Heart right ventricle (tissue), 16 donors: ENCODE results near the gene COPS4. TPM values are rescaled to one million over a fixed set of nuclear protein-coding genes. Genes with fewer than 3 reads are reported as not detected.
"Not testable (repeated sequence)": the region's sequence is repeated elsewhere in the genome, so short reads cannot be mapped to it uniquely, and the experiment has no call there.

Source experiments
- ATAC-seq, 8 donors: fragments of 200-7000 bp; cut with Tn5 transposase; one replicate each; pipeline ENCODE4 v1.9.1; 2020; ENCODE audit warnings: mild to moderate bottlenecking in 8 of 8, moderate library complexity in 8 of 8, moderate number of reproducible peaks in 1 of 8
- DNase-seq, 2 donors: peaks; one replicate each; pipeline ENCODE4 v3.0.0-alpha.2; 2020
- H3K27ac ChIP-seq, 10 donors: fragments of 200-600 bp; sonication (generic) in 2 of 10; one replicate each; pipeline versions ENCODE4 v1.5.0 to v1.8.0; 2020 to 2022; ENCODE audit warnings: mild to moderate bottlenecking in 3 of 10
- H3K27me3 ChIP-seq, 7 donors: fragments of 200-600 bp; one replicate each; pipeline ENCODE4 v1.8.0; 2021 to 2022; ENCODE audit warnings: mild to moderate bottlenecking in 2 of 7
- H3K36me3 ChIP-seq, 9 donors: fragments of 200-600 bp; sonication (generic) in 1 of 9; one replicate each; pipeline versions ENCODE4 v1.5.0 to v1.8.0; 2020 to 2022; ENCODE audit warnings: mild to moderate bottlenecking in 2 of 9
- H3K4me1 ChIP-seq, 9 donors: fragments of 200-600 bp; sonication (generic) in 1 of 9; one replicate each; pipeline versions ENCODE4 v1.5.0 to v1.8.0; 2020 to 2022; ENCODE audit warnings: mild to moderate bottlenecking in 4 of 9
- H3K4me3 ChIP-seq, 10 donors: fragments of 200-600 bp; sonication (generic) in 2 of 10; one replicate each; pipeline versions ENCODE4 v1.5.0 to v1.8.0; 2020 to 2022; ENCODE audit warnings: mild to moderate bottlenecking in 7 of 10, moderate library complexity in 2 of 10
- H3K9me3 ChIP-seq, 11 donors: fragments of 200-600 bp in 10 of 11; sonication (generic) in 2 of 11; one replicate each; pipeline versions ENCODE4 v1.5.0 to v1.8.0; 2013 to 2022; ENCODE audit warnings: mild to moderate bottlenecking in 2 of 11, control low read depth in 1 of 11, moderate library complexity in 1 of 11
- CTCF ChIP-seq, 9 donors: fragments of 200-600 bp; sonication (generic) in 2 of 9; IDR thresholded peaks; one replicate each; pipeline versions ENCODE4 v1.5.0 to v1.8.0; 2021 to 2022; ENCODE audit warnings: antibody characterized with exemption in 9 of 9, mild to moderate bottlenecking in 5 of 9, moderate library complexity in 1 of 9
- WGBS, 2 donors: extraction: QIAGEN DNeasy Blood & Tissue Kit; methylation state at CpG; one replicate each; pipeline ENCODE4 v1.1.7; 2013; ENCODE audit warnings: inconsistent platforms in 1 of 2; 5-methylcytosine and 5-hydroxymethylcytosine counted together
- intact Hi-C, 10 donors: fragments of 100-400 bp; cut with DNase I; formaldehyde crosslinking; loops; one replicate each; pipeline versions ENCODE4 v1.11.1 to v1.14.2; 2022
- polyA plus RNA-seq, 2 donors: library from polyadenylated mRNA; stranded (reverse); fragments of 200-250 nt; gene quantifications; one replicate each; pipeline ENCODE4 v1.2.3, GENCODE V29; 2013
- total RNA-seq, 10 donors: library from RNA; stranded (reverse); fragmentation: NEBNext Ultra II Directional in 3 of 10; extraction: Animal tissue kit (Norgen Biotek cat#: 25700) in 3 of 10; gene quantifications; one replicate each; pipeline versions ENCODE4 v1.2.1 to v1.2.4, GENCODE V29; 2021 to 2023
- donor health status: Arrhythmogenic right ventricular cardiomyopathy.
- donor health status: ischemic (EF 13 %, LVEDD 7.1; RV severe dilation, severe dysfunction).
- donor health status: healthy with polysubstance abuse.
- donor health status: DM: no; HTN: yes; CAD: no.
- donor health status: DM: no; HTN: no; CAD: no.
- donor health status: ischemic (EF 25% LVEDD 6.9; RV normal size, moderate dysfunction).
- donor health status: ischemic (EF 25% LVEDD 5.7; RV mildly dilated, moderate dysfunction).
- donor health status: healthy.
- donor health status: DM: yes; HTN: yes; CAD: no.
- donor health status: Ischemic cardiomyopathy.
- donor health status: ischemic (EF 35%, LVEDD 5.7; RV mildly dilated, moderate dysfunction).
- donor health status: nonischemic (EF 11% LVEDD 7.7; RV severe dilation, severe dysfunction).
- donor health status: DM: yes; HTN: yes; CAD: no.
- donor health status: PGD.
- donor health status: ischemic (EF 29% LVEDD 5.4; RV normal size, mild dysfunction).
- donor health status: nonischemic (EF 23%, LVEDD 6.1; RV moderate dilation, normal function).

COPS4 gene
- total and polyA plus RNA-seq, 12 donors, result 12.5 to 65.1 (median 57.2) TPM

- peaks cover 0 to 10% (median 5%) of the 10 kb centered on the region in 9 donors for H3K4me1 ChIP-seq
- no peak for DNase-seq
- no peaks in the 10 kb centered on the region for H3K27me3 ChIP-seq
- H3K4me3 ChIP-seq, result no peak overlapping the region
- ATAC-seq, result peak in 2 of 8 donors; percentile 38 to 54
- no peak for TF ChIP-seq CTCF (IDR thresholded peaks at IDR 0.05)
- intact Hi-C loops, result loop anchor here in 1 of 10 donors (5.0 kb wide), 1 partner anchor 152 kb away; the partner anchor contains the start of gene SEC31A
- no peaks in the 10 kb centered on the region for H3K9me3 ChIP-seq
- no peak overlapping the region for H3K27ac ChIP-seq
- WGBS, 2 donors, result 94% methylated on average over 14 of the region's 14 CpGs
- H3K36me3 ChIP-seq, result peaks cover 0 to 46% (median 4%) of the 10 kb centered on the region in 9 donors
These were observed 8.9 kb downstream of the COPS4 start for GRCh38 chr4:83043801-83044407.

GRCh38 chr4:83046693-83047473 lies 11.9 kb downstream of the COPS4 start:
- no peak overlapping the region for H3K4me3 ChIP-seq
- no peak overlapping the region for H3K27ac ChIP-seq
- WGBS, 2 donors, result 86 to 89% methylated on average over 8 of the region's 8 CpGs
- peaks cover 0 to 69% (median 18%) of the 10 kb centered on the region in 9 donors for H3K36me3 ChIP-seq
- no peak for TF ChIP-seq CTCF (IDR thresholded peaks at IDR 0.05)
- no peaks in the 10 kb centered on the region for H3K9me3 ChIP-seq
- H3K4me1 ChIP-seq, result peaks cover 0 to 9% (median 5%) of the 10 kb centered on the region in 9 donors
- intact Hi-C loops, result no loop called here
- ATAC-seq, result no peak
- no peaks in the 10 kb centered on the region for H3K27me3 ChIP-seq
- no peak for DNase-seq

GRCh38 chr4:83048781-83049180 lies 13.8 kb downstream of the COPS4 start:
- ATAC-seq, result not testable (repeated sequence)

GRCh38 chr4:83054928-83055327 lies 19.9 kb downstream of the COPS4 start:
- DNase-seq, result no peak
- no peaks in the 10 kb centered on the region for H3K4me1 ChIP-seq
- H3K27me3 ChIP-seq, result no peaks in the 10 kb centered on the region
- H3K4me3 ChIP-seq, result no peak overlapping the region
- intact Hi-C loops, result no loop called here
- no peaks in the 10 kb centered on the region for H3K9me3 ChIP-seq
- ATAC-seq, result no peak
- H3K36me3 ChIP-seq, result peaks cover 0 to 98% (median 51%) of the 10 kb centered on the region in 9 donors
- peak in 4 of 9 donors; percentile 17 to 35 (median 30) for TF ChIP-seq CTCF (IDR thresholded peaks at IDR 0.05)
- H3K27ac ChIP-seq, result no peak overlapping the region

More at GRCh38 chr4:83048781-83049180, 13.8 kb downstream of the COPS4 start:
- H3K27me3 ChIP-seq, intact Hi-C loops, H3K4me3 ChIP-seq, DNase-seq, H3K27ac ChIP-seq, H3K4me1 ChIP-seq, H3K9me3 ChIP-seq: not testable (repeated sequence)
- H3K36me3 ChIP-seq, result peaks cover 0 to 79% (median 25%) of the 10 kb centered on the region in 9 donors
- 90 to 93% methylated on average over 8 of the region's 8 CpGs for WGBS, 2 donors
